A673 (cell line): ENCODE results near the gene TRIP10.

Source experiments
- EZH2 ChIP-seq: fragments of 200-600 bp; sonication (generic); IDR thresholded peaks from 2 replicates; pipeline ENCODE4 v1.6.1; 2017; ENCODE audit warnings: borderline replicate concordance, low read depth, mild to moderate bottlenecking, mixed read lengths, antibody characterized with exemption, low read length; ENCODE audit not compliant: poor library complexity, severe bottlenecking
- TF ChIP-seq, protein P1 (sequence below): fragments of 300-800, 200-600 bp; sonication (generic); conservative IDR thresholded peaks from 2 replicates; pipeline ENCODE4 v1.5.1; 2017; ENCODE audit warnings: low read depth, mild to moderate bottlenecking, antibody characterized with exemption, low read length, moderate library complexity, mixed read lengths

DNA sequence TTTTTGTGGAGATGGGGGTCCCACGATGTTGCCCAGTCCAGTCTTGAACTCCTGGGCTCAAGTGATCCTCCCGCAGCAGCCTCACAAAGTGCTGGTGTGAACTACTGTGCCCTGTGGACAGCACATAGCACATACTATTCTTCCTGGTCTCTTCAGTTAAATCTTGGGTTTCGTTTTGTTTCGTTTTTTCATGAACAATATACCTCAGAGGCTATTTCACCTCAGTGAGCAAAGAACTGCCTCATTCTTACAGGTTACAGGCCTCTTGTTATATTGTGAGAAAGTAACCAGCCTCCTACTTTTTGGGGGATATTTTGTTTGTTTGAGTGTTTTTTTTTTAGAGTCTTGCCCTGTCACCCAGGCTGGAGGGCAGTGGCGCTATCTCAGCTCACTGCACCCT, 17.7 kb upstream of the TRIP10 start:
- TF ChIP-seq, protein P1, sequence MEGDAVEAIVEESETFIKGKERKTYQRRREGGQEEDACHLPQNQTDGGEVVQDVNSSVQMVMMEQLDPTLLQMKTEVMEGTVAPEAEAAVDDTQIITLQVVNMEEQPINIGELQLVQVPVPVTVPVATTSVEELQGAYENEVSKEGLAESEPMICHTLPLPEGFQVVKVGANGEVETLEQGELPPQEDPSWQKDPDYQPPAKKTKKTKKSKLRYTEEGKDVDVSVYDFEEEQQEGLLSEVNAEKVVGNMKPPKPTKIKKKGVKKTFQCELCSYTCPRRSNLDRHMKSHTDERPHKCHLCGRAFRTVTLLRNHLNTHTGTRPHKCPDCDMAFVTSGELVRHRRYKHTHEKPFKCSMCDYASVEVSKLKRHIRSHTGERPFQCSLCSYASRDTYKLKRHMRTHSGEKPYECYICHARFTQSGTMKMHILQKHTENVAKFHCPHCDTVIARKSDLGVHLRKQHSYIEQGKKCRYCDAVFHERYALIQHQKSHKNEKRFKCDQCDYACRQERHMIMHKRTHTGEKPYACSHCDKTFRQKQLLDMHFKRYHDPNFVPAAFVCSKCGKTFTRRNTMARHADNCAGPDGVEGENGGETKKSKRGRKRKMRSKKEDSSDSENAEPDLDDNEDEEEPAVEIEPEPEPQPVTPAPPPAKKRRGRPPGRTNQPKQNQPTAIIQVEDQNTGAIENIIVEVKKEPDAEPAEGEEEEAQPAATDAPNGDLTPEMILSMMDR: no peak
- no peak for TF ChIP-seq EZH2
